HCEC 1CT (cell line): ENCODE measurements around the gene PPDPF.
A peak's percentile ranks its signal among the peaks of the same experiment; 100 is the strongest.

ENCODE experiments used
- DNase-seq: peaks from one replicate; pipeline ENCODE4 v3.0.0-alpha.2; 2017

Gene PPDPF

GRCh38 chr20:63540417-63541186, 20.0 kb downstream of the PPDPF start:
- DNase-seq, result no peak

- no peak for DNase-seq
Observed at GRCh38 chr20:63541371-63541770, 20.8 kb downstream of the PPDPF start.

- DNase-seq, result no peak
Observed at GRCh38 chr20:63542031-63542559, 21.5 kb downstream of the PPDPF start.

GRCh38 chr20:63542696-63543095, 22.1 kb downstream of the PPDPF start:
- DNase-seq, result no peak

GRCh38 chr20:63543131-63543530, 22.6 kb downstream of the PPDPF start:
- no peak for DNase-seq

- DNase-seq, result no peak
Observed at GRCh38 chr20:63543733-63544132, 23.2 kb downstream of the PPDPF start.

- DNase-seq, result no peak
Observed at GRCh38 chr20:63544241-63544957, 23.8 kb downstream of the PPDPF start.

GRCh38 chr20:63544958-63545516, 24.5 kb downstream of the PPDPF start:
- DNase-seq, result no peak

GRCh38 chr20:63545814-63546213, 25.2 kb downstream of the PPDPF start:
- no peak for DNase-seq

GRCh38 chr20:63546256-63546955, 25.8 kb downstream of the PPDPF start:
- DNase-seq, result no peak

- no peak for DNase-seq
Observed at GRCh38 chr20:63546956-63547724, 26.6 kb downstream of the PPDPF start.

- DNase-seq, result no peak
Observed at GRCh38 chr20:63547725-63548480, 27.3 kb downstream of the PPDPF start, which contains the start of gene SRMS. Gene SRMS, minus strand, starts transcription at chr20:63547749. Its CDS starts 286 bp downstream, at chr20:63547463.

GRCh38 chr20:63548542-63548941, 28.0 kb downstream of the PPDPF start:
- no peak for DNase-seq

- no peak for DNase-seq
Observed at GRCh38 chr20:63549019-63549418, 28.5 kb downstream of the PPDPF start.

- no peak for DNase-seq
Observed at GRCh38 chr20:63549679-63550282, 29.2 kb downstream of the PPDPF start.

GRCh38 chr20:63551068-63551467, 30.5 kb downstream of the PPDPF start:
- no peak for DNase-seq

GRCh38 chr20:63552481-63553249, 32.1 kb downstream of the PPDPF start:
- no peak for DNase-seq

GRCh38 chr20:63553251-63553932, 32.8 kb downstream of the PPDPF start:
- DNase-seq, result peak; percentile 74

GRCh38 chr20:63553933-63554290, 33.3 kb downstream of the PPDPF start, which contains the start of gene FNDC11:
Gene FNDC11, plus strand, starts transcription at chr20:63554159. Its CDS starts 1,505 bp downstream, at chr20:63555664.
- no peak for DNase-seq
